B cell (primary cell): ENCODE results near the gene PORCN. TPM values are rescaled to one million over a fixed set of nuclear protein-coding genes. Genes with fewer than 3 reads are reported as not detected.

ENCODE experiments used
- ATAC-seq: fragments of 200-7000 bp; cut with Tn5 transposase; one replicate; pipeline ENCODE4 v1.10.0; 2021; ENCODE audit warnings: low read depth, mild to moderate bottlenecking, moderate number of reproducible peaks, moderate library complexity
- CTCF ChIA-PET: fragments of 350-600 bp; sonication (Branson Sonifier 250); formaldehyde crosslinking; loops from one replicate; lab custom pipeline; 2021; ENCODE audit warnings: antibody characterized with exemption, inconsistent platforms; lab: Charles Lee
- POLR2A ChIA-PET: fragments of 350-600 bp; sonication (Branson Sonifier 250); formaldehyde crosslinking; loops from one replicate; lab custom pipeline; 2021; ENCODE audit warnings: antibody characterized with exemption; lab: Charles Lee
- DNase-seq: peaks from one replicate; pipeline ENCODE4 v3.0.0; 2013
- H2AFZ ChIP-seq: 2 replicates; pipeline ENCODE4 v1.6.1; 2012; ENCODE audit warnings: mild to moderate bottlenecking, low read depth, low read length; ENCODE audit not compliant: insufficient read depth, poor library complexity, severe bottlenecking
- H3K27ac ChIP-seq, 2 donors: 1 replicate in 1 of 2; 2 replicates in 1 of 2; pipeline ENCODE4 v1.5.1; 2012 to 2013; ENCODE audit warnings: low read length in 2 of 2, mild to moderate bottlenecking in 2 of 2, moderate library complexity in 1 of 2
- H3K27me3 ChIP-seq, 4 experiments: fragments of 200-600 bp in 1 of 4; sonication (generic) in 1 of 4; replicated peaks in 1 of 4; 1 replicate in 2 of 4; 2 replicates in 2 of 4; pipeline versions ENCODE4 v1.6.1 to v1.7.0; 2013 to 2016; ENCODE audit warnings: low read length in 3 of 4, mild to moderate bottlenecking in 2 of 4, mixed read lengths in 1 of 4, moderate library complexity in 1 of 4; ENCODE audit not compliant: insufficient read depth in 4 of 4, control insufficient read depth in 3 of 4; ENCODE audit errors: control extremely low read depth in 1 of 4
- H3K36me3 ChIP-seq, 2 experiments: replicated peaks in 1 of 2; 1 replicate in 1 of 2; 2 replicates in 1 of 2; pipeline versions ENCODE4 v1.6.1 to v1.7.1; 2013; ENCODE audit warnings: low read length in 1 of 2; ENCODE audit not compliant: insufficient read depth in 2 of 2, control insufficient read depth in 1 of 2; ENCODE audit errors: control extremely low read depth in 1 of 2, extremely low read depth in 1 of 2
- H3K4me1 ChIP-seq, 2 donors: fragments of 200-600 bp in 1 of 2; sonication (generic) in 1 of 2; 1 replicate in 1 of 2; 2 replicates in 1 of 2; pipeline versions ENCODE4 v1.5.1 to v1.6.1; 2013 to 2017; ENCODE audit warnings: low read length in 2 of 2; ENCODE audit not compliant: control insufficient read depth in 2 of 2, insufficient read depth in 2 of 2
- H3K4me2 ChIP-seq: replicated peaks from 2 replicates; pipeline ENCODE3; 2012; ENCODE audit warnings: mild to moderate bottlenecking, low read depth, low read length; ENCODE audit not compliant: poor library complexity, severe bottlenecking
- H3K4me3 ChIP-seq, 5 experiments: fragments of 200-600 bp in 1 of 5; sonication (generic) in 1 of 5; 1 replicate in 3 of 5; 2 replicates in 2 of 5; pipeline versions ENCODE4 v1.5.1 to v1.7.0; 2011 to 2016; ENCODE audit warnings: low read length in 4 of 5, mild to moderate bottlenecking in 4 of 5, low read depth in 2 of 5, control low read depth in 1 of 5, moderate library complexity in 1 of 5; ENCODE audit not compliant: insufficient read depth in 1 of 5; ENCODE audit errors: control extremely low read depth in 1 of 5, extremely low read depth in 1 of 5
- H3K79me2 ChIP-seq: fragments of 200-600 bp; sonication (generic); one replicate; pipeline ENCODE4 v1.6.0; 2016; ENCODE audit warnings: low read length; ENCODE audit not compliant: control insufficient read depth, insufficient read depth
- H3K9ac ChIP-seq: fragments of 200-600 bp; sonication (generic); 2 replicates; pipeline ENCODE4 v1.6.1; 2017; ENCODE audit warnings: mild to moderate bottlenecking, low read length, moderate library complexity
- H3K9me3 ChIP-seq, 3 donors: one replicate each; pipeline versions ENCODE4 v1.6.1 to v1.7.1; 2013; ENCODE audit warnings: low read length in 2 of 3; ENCODE audit not compliant: control insufficient read depth in 2 of 3, insufficient read depth in 1 of 3; ENCODE audit errors: control extremely low read depth in 1 of 3
- H4K20me1 ChIP-seq: 2 replicates; pipeline ENCODE4 v1.6.0; 2012; ENCODE audit warnings: mild to moderate bottlenecking, low read length; ENCODE audit not compliant: insufficient read depth, control insufficient read depth, poor library complexity, severe bottlenecking
- H3K27ac Mint-ChIP-seq: one replicate; pipeline ENCODE4 v1.8.0; 2021; ENCODE audit warnings: mixed read lengths
- H3K27me3 Mint-ChIP-seq: one replicate; pipeline ENCODE4 v1.8.0; 2021; ENCODE audit warnings: mixed read lengths
- H3K4me1 Mint-ChIP-seq: one replicate; pipeline ENCODE4 v1.8.0; 2021; ENCODE audit warnings: mixed read lengths
- H3K4me3 Mint-ChIP-seq: one replicate; pipeline ENCODE4 v1.8.0; 2021; ENCODE audit warnings: mixed read lengths
- H3K9me3 Mint-ChIP-seq: one replicate; pipeline ENCODE4 v1.8.0; 2022; ENCODE audit warnings: mixed read lengths; ENCODE audit not compliant: insufficient read depth
- CTCF ChIP-seq: fragments of 200-600 bp; IDR thresholded peaks from one replicate; pipeline ENCODE4 v1.8.0; 2022; ENCODE audit warnings: antibody characterized with exemption, mild to moderate bottlenecking
- EZH2 ChIP-seq: IDR thresholded peaks from 2 replicates; pipeline ENCODE4 v1.6.1; 2012; ENCODE audit warnings: borderline replicate concordance, low read depth, mild to moderate bottlenecking, moderate library complexity, low read length; ENCODE audit not compliant: insufficient read depth, poor library complexity, severe bottlenecking
- WGBS: methylation state at CpG from one replicate; pipeline ENCODE4 v1.1.5; 2013; ENCODE audit warnings: missing lambda C conversion rate; ENCODE audit not compliant: insufficient coverage; 5-methylcytosine and 5-hydroxymethylcytosine counted together
- intact Hi-C: fragments of 100-400 bp; cut with micrococcal nuclease; formaldehyde crosslinking; loops from one replicate; pipeline ENCODE4 v1.10.0; 2022
- polyA plus RNA-seq: library from polyadenylated mRNA; depleted of rRNA; stranded (reverse); fragments of >200 nt; gene quantifications from 2 replicates; pipeline ENCODE4 v1.2.3, GENCODE V29; 2012
- total RNA-seq, 2 donors: library from RNA; stranded (reverse); fragments of 120-200 nt in 1 of 2; gene quantifications; 1 replicate in 1 of 2; 2 replicates in 1 of 2; pipeline versions ENCODE4 v1.2.3 to v1.2.4, GENCODE V29; 2013 to 2022

The PORCN gene
- total and polyA plus RNA-seq, 2 donors (not counting 1 experiment from before 2014, with no cell fraction given), result 12.8 to 18.5 TPM

GRCh38 chrX:48475774-48476577 is 32.8 kb upstream of the PORCN start, which contains the start of gene FTSJ1:
Gene FTSJ1, plus strand, starts transcription at chrX:48476199. Its CDS starts 1,849 bp downstream, at chrX:48478048.
- ATAC-seq (peak; percentile 87), DNase-seq (peak; percentile 94)
- peaks cover 26% of the 10 kb centered on the region for H3K4me1 Mint-ChIP-seq
- H3K27me3 ChIP-seq, result no peaks in the 10 kb centered on the region
- peak within 1 kb of the TSS; percentile 78 for H3K27ac Mint-ChIP-seq
- peak within 1 kb of the TSS; percentile 86 for H3K4me3 Mint-ChIP-seq
- WGBS, result under 1% methylated on average over 69 of the region's 75 CpGs
- H3K36me3 ChIP-seq, result peaks cover 0 to 4% of the 10 kb centered on the region in 2 experiments
- H3K27me3 Mint-ChIP-seq, result no peaks in the 10 kb centered on the region
- no peaks in the 10 kb centered on the region for H4K20me1 ChIP-seq
- H3K9me3 Mint-ChIP-seq, result no peaks in the 10 kb centered on the region
- H3K79me2 ChIP-seq, result peaks cover 9% of the 10 kb centered on the region
- intact Hi-C loops, result loop anchor here (1.0 to 5.0 kb wide), 9 partner anchors 32 to 817 kb away; partner anchors contain the start of genes EBP, HDAC6, PORCN and TBC1D25
- H2AFZ ChIP-seq, result peak within 1 kb of the TSS; percentile 79
- ChIA-PET CTCF (interaction anchor here (1.1 kb wide), 1 partner anchor 172 kb away, joined by 3 read pairs; no protein-coding TSS in a partner anchor), POLR2A (interaction anchor here (0.6 to 1.4 kb wide), 2 partner anchors 63 to 95 kb away, joined by 3 to 9 read pairs; partner anchors contain the start of gene TBC1D25)
- H3K9ac ChIP-seq, result peak within 1 kb of the TSS; percentile 77
- peak within 1 kb of the TSS; percentile 77 for H3K4me2 ChIP-seq
- TF ChIP-seq EZH2 (no peak), CTCF (no peak)
- no peaks in the 10 kb centered on the region for H3K9me3 ChIP-seq
- peak within 1 kb of the TSS; percentile 59 to 78 for H3K27ac ChIP-seq
- H3K4me3 ChIP-seq, result peak within 1 kb of the TSS; percentile 70 to 83 (median 76)
- peaks cover 4 to 19% of the 10 kb centered on the region in 2 donors for H3K4me1 ChIP-seq
